ENCODE measurements around the gene RPS6KA1. TPM values are rescaled to one million over a fixed set of nuclear protein-coding genes. Genes with fewer than 3 reads are reported as not detected.
"Not testable (repeated sequence)": the region's sequence is repeated elsewhere in the genome, so short reads cannot be mapped to it uniquely, and the experiment has no call there.

Gene RPS6KA1
- total and polyA plus RNA-seq, 10 donors: 45.8 to 173 (median 116) TPM

GRCh38 chr1:26610781-26611180 is 81.2 kb downstream of the RPS6KA1 start:
- Histone ChIP-seq H3K4me3 (no peak overlapping the region), H3K27me3 (replicated peaks in 1 of 7) (no peaks in the 10 kb centered on the region), H3K9me3 (no peaks in the 10 kb centered on the region), H3K4me1 (peaks cover 0 to 13% (median 0%) of the 10 kb centered on the region in 6 donors), H3K27ac (no peak overlapping the region), H3K36me3 (no peaks in the 10 kb centered on the region)
- 65 to 92% (median 81%) methylated on average over 2 of the region's 2 CpGs for WGBS, 5 donors
- no peak for DNase-seq
- intact Hi-C loops (cut with DNase I; ENCODE audit: low total_unique reads): no loop called here
- TF ChIP-seq POLR2A (IDR thresholded peaks at IDR 0.05) (no peak), POLR2AphosphoS5 (IDR thresholded peaks at IDR 0.05) (no peak), CTCF (IDR thresholded peaks at IDR 0.05 in 8 of 11, conservative IDR thresholded peaks at IDR 0.05 in 3 of 11) (no peak)

- H3K9me3 ChIP-seq; DNase-seq; H3K4me1 ChIP-seq; H3K4me3 ChIP-seq; intact Hi-C loops (cut with DNase I; ENCODE audit: low total_unique reads); H3K27me3 ChIP-seq (replicated peaks in 1 of 7); H3K36me3 ChIP-seq; H3K27ac ChIP-seq: not testable (repeated sequence)
- WGBS, 5 donors: 84 to 94% (median 88%) methylated on average over 4 of the region's 4 CpGs
Measured at GRCh38 chr1:26612627-26613026, 83.1 kb downstream of the RPS6KA1 start.

- H3K4me1 ChIP-seq: peaks cover 9 to 25% (median 19%) of the 10 kb centered on the region in 6 donors
- H3K9me3 ChIP-seq: no peaks in the 10 kb centered on the region
- H3K4me3 ChIP-seq: no peak overlapping the region
- no peaks in the 10 kb centered on the region for H3K27me3 ChIP-seq (replicated peaks in 1 of 7)
- 90 to 98% (median 93%) methylated on average over 1 of the region's 1 CpG for WGBS, 5 donors
- H3K36me3 ChIP-seq: no peaks in the 10 kb centered on the region
- no peak overlapping the region for H3K27ac ChIP-seq
- no peak for DNase-seq
- intact Hi-C loops (cut with DNase I; ENCODE audit: low total_unique reads): no loop called here
- TF ChIP-seq POLR2AphosphoS5 (IDR thresholded peaks at IDR 0.05) (no peak), POLR2A (IDR thresholded peaks at IDR 0.05) (no peak), CTCF (IDR thresholded peaks at IDR 0.05 in 8 of 11, conservative IDR thresholded peaks at IDR 0.05 in 3 of 11) (no peak)
Measured at GRCh38 chr1:26614655-26615411, 85.3 kb downstream of the RPS6KA1 start.

- intact Hi-C loops (cut with DNase I; ENCODE audit: low total_unique reads): no loop called here
- 89 to 100% (median 94%) methylated on average over 2 of the region's 2 CpGs for WGBS, 5 donors
Measured at GRCh38 chr1:26616881-26617280, 87.3 kb downstream of the RPS6KA1 start.

More at GRCh38 chr1:26616881-26617280, 87.3 kb downstream of the RPS6KA1 start:
- H3K9me3 ChIP-seq: no peaks in the 10 kb centered on the region
- DNase-seq: no peak
- H3K27ac ChIP-seq: no peak overlapping the region
- H3K4me1 ChIP-seq: peaks cover 9 to 38% (median 25%) of the 10 kb centered on the region in 6 donors
- no peaks in the 10 kb centered on the region for H3K36me3 ChIP-seq
- TF ChIP-seq CTCF (IDR thresholded peaks at IDR 0.05 in 8 of 11, conservative IDR thresholded peaks at IDR 0.05 in 3 of 11) (no peak), POLR2AphosphoS5 (IDR thresholded peaks at IDR 0.05) (no peak), POLR2A (IDR thresholded peaks at IDR 0.05) (no peak)
- H3K4me3 ChIP-seq: no peak overlapping the region
- no peaks in the 10 kb centered on the region for H3K27me3 ChIP-seq (replicated peaks in 1 of 7)
